ENCODE results near the gene TEDC2.

The TEDC2 gene

DNA sequence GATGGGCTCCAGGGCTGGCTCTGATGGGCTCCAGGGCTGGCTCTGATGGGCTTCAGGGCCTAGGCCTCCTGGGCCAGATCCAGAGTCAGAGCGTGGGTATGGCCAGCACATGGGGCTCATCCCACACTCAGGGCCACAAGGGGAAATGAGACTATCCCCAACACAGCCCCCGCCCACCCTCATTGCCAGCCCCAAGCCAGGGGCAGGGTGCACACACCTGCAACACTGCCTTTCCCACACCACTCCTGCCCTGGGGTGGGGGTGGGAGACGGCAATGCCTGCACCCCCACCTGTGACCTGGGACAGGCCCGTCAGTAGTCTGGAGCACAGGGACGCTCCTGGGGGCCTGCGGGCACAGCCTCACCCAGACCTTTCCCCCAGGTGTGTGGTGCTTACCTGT is 39.5 kb downstream of the TEDC2 start:
- no peak for DNase-seq (ENCODE audit: low read depth)
- TF ChIP-seq, protein P1, sequence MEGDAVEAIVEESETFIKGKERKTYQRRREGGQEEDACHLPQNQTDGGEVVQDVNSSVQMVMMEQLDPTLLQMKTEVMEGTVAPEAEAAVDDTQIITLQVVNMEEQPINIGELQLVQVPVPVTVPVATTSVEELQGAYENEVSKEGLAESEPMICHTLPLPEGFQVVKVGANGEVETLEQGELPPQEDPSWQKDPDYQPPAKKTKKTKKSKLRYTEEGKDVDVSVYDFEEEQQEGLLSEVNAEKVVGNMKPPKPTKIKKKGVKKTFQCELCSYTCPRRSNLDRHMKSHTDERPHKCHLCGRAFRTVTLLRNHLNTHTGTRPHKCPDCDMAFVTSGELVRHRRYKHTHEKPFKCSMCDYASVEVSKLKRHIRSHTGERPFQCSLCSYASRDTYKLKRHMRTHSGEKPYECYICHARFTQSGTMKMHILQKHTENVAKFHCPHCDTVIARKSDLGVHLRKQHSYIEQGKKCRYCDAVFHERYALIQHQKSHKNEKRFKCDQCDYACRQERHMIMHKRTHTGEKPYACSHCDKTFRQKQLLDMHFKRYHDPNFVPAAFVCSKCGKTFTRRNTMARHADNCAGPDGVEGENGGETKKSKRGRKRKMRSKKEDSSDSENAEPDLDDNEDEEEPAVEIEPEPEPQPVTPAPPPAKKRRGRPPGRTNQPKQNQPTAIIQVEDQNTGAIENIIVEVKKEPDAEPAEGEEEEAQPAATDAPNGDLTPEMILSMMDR (IDR thresholded peaks at IDR 0.05; ENCODE audit: low read length, missing control alignments) = no peak
- H3K4me3 ChIP-seq (replicated peaks; ENCODE audit: low read depth, low read length) = no peak overlapping the region

DNA sequence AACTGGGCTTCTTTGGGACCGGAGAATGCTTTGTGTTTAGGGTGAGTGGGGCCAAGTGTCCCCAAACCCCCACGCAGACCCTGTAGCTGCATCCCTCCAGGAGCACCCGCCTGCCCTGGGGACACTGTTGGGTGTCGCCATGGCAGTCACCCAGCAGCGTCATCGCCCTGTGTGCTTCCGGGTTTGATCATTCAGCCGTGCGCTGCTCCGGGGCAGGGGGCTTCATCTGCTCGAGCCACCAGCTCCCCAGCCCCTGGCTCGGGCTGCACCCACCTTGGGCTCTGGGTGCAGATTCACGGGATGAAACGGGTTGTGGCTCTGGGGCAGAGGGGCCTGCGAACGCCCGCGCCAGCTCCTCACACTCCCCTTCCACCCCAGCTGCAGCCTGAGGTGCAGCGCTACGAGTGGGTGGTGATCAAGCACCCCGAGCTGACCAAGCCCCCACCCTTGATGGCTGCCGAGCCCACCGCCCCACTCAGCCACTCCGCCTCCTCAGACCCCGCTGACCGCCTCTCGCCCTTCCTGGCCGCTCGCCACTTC is 40.1 kb downstream of the TEDC2 start:
- DNase-seq (ENCODE audit: low read depth) = no peak
- TF ChIP-seq, protein P1 (IDR thresholded peaks at IDR 0.05; ENCODE audit: low read length, missing control alignments) = no peak
- H3K4me3 ChIP-seq (replicated peaks; ENCODE audit: low read depth, low read length) = no peak overlapping the region

DNA sequence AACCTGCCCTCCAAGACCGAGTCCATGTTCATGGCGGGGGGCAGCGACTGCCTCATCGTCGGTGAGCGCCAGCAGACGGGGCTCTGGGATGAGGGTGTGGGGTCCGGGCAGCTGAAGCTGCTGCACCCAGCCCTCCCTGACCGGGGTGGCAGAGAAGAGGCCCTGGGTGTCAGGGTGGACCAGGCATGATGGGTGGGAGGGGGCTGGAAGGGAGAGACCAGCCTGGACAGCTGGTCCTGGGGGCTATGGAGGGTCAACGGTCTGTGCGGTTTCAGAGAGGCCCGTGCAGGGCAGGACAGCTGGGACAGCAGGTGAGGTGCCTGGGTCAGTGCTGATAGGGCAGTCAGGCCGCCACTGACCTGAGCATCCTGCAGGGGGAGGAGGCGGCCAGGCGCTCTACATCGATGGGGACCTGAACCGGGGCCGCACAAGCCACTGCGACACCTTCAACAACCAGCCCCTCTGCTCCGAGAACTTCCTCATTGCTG is 40.6 kb downstream of the TEDC2 start:
- H3K4me3 ChIP-seq (replicated peaks; ENCODE audit: low read depth, low read length) = no peak overlapping the region
- no peak for DNase-seq (ENCODE audit: low read depth)
- TF ChIP-seq, protein P1 (IDR thresholded peaks at IDR 0.05; ENCODE audit: low read length, missing control alignments) = no peak

DNA sequence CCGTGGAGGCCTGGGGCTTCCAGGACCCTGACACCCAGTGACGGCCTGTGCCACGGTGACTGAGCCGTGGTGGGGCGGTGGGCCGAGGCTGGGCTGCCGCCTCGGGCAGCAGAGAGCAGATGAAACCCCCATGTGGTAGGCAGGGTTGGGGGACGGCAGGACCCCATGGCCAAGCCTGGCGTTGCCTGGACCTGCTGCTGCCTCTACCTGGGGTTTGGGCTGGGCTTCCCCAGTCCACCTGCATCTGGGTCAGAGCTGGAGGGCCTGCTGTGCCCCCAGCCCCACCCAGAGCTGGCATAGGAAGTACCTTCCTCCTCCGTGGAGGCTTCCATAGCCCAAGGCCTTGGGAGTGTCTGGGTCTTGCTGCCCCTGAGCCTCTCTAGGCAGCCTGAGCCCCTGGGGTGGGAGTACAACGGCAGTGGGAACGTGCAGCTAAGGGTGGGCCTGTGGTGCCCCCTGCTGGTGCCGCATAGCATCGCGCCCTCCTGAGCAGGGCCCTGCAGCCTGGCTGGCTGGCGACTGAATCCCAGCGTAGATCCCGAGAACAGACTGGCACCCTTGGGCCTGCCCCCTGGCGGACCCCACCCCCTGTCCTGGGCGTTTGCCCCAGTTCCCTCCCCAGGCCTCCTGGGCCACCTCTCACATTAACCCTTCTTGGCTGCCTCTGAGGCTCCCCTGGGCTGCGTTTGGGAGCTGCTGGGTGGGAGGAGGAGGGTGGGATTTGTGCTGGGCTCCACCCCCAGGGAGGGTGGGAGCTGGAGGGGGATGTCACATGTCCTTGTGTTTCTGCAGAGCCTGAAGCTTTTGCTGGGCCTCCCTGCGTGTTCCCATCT is 41.2 kb downstream of the TEDC2 start:
- no peak overlapping the region for H3K4me3 ChIP-seq (replicated peaks; ENCODE audit: low read depth, low read length)
- TF ChIP-seq, protein P1 (IDR thresholded peaks at IDR 0.05; ENCODE audit: low read length, missing control alignments) = peak; percentile 92

DNA sequence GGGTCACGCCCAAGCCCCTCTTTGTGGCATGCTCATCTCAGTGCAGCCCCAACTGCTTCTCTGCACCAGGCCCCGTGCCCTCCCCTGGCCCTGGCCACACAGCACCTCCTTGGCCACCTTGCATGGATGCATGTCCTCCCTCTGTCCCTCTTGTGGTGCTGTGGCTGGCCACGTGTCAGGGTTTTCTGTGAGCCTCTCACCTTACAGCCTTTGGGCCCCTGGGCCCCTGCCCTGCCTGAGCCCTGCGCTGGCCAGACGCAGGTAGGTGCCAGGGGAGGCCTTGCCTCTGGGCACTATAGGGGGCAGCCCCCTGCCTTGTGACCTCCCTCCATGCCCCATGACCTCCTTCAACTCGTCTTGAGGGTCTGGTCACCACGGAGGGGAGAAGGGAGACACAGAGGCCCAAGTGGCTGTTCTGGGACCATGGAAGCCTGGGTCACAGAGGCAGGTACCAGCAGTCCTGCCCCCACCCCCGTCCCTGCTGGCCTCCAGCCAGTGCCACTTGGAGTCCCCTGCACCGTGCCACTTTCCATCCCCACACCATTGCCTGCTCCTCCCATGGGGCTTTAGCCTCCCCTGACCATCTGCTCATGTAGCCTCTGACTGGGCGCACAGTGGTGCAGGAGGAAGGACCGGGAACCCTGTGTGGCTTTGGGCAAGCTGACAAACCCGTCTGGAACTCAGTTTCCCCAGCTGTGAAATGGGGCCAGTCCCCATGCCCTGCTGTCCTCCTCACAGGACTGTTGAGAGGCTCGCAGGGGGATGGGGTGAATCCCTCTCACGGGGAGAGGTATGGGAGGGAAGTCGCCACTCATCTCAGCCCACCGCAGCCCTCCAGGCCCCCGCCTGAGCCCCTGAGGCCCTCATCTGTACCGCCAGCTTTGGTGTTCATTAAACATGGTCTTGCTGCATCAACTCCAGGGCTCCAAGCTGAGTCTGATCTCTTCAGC is 42.3 kb downstream of the TEDC2 start:
- H3K4me3 ChIP-seq (replicated peaks; ENCODE audit: low read depth, low read length) = no peak overlapping the region
- DNase-seq (ENCODE audit: low read depth) = no peak
- TF ChIP-seq, protein P1 (IDR thresholded peaks at IDR 0.05; ENCODE audit: low read length, missing control alignments) = no peak

More for the DNA sequence above, 41.2 kb downstream of the TEDC2 start:
- peak; percentile 86 for DNase-seq (ENCODE audit: low read depth)

DNA sequence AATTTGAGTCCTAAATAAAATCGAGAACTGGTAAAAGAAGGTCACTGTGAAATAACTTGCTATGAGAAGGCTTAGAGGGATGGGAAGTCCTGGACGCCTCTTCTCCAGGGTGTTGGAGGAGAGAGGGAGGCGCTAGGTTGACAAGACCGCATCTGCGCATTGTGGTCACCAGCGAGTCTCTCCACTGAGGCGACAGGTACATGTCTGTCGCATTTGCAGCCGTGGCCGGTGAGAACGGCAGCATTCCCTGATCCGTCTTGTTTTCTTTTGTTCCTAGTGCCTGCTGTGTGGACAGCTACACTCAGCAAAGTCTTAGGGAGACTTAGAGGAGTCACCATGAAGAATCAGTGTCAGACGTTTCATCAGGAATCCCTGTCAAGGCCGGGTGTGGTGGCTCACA is 45.8 kb downstream of the TEDC2 start:
- DNase-seq (ENCODE audit: low read depth) = no peak
- TF ChIP-seq, protein P1 (IDR thresholded peaks at IDR 0.05; ENCODE audit: low read length, missing control alignments) = no peak
- H3K4me3 ChIP-seq (replicated peaks; ENCODE audit: low read depth, low read length) = no peak overlapping the region
